ENCODE results near the gene NAXD.

DNA sequence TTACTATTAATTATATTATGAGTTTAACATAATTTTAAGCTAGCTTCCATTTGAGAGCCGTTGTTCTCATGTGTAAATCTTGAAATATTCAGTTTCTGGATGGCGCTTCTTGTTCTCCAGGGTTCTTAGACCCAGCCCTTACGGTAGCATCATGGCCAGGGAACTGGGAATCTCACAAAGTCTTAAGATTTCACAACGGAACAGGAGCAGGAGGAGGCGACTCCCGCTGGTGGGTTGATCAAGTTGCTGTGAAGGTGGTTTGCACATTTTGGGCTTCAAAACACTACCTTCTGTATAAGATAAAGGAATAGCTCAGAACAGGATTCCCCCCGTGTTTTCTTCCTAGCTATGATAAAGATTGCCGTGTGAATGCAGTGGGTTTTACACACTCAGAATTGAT, 2.8 kb downstream of the NAXD start:
- TF ChIP-seq, protein P1, sequence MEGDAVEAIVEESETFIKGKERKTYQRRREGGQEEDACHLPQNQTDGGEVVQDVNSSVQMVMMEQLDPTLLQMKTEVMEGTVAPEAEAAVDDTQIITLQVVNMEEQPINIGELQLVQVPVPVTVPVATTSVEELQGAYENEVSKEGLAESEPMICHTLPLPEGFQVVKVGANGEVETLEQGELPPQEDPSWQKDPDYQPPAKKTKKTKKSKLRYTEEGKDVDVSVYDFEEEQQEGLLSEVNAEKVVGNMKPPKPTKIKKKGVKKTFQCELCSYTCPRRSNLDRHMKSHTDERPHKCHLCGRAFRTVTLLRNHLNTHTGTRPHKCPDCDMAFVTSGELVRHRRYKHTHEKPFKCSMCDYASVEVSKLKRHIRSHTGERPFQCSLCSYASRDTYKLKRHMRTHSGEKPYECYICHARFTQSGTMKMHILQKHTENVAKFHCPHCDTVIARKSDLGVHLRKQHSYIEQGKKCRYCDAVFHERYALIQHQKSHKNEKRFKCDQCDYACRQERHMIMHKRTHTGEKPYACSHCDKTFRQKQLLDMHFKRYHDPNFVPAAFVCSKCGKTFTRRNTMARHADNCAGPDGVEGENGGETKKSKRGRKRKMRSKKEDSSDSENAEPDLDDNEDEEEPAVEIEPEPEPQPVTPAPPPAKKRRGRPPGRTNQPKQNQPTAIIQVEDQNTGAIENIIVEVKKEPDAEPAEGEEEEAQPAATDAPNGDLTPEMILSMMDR (IDR thresholded peaks at IDR 0.05): no peak
- TF ChIP-seq POLR2A (IDR thresholded peaks at IDR 0.05): no peak
